ENCODE results near the gene SLC39A11.
"Not testable (repeated sequence)": the region's sequence is repeated elsewhere in the genome, so short reads cannot be mapped to it uniquely, and the experiment has no call there.

Gene SLC39A11

GRCh38 chr17:72782985-72783701 lies 309.3 kb downstream of the SLC39A11 start:
- DNase-seq (ENCODE audit: low spot score), result no peak

DNA sequence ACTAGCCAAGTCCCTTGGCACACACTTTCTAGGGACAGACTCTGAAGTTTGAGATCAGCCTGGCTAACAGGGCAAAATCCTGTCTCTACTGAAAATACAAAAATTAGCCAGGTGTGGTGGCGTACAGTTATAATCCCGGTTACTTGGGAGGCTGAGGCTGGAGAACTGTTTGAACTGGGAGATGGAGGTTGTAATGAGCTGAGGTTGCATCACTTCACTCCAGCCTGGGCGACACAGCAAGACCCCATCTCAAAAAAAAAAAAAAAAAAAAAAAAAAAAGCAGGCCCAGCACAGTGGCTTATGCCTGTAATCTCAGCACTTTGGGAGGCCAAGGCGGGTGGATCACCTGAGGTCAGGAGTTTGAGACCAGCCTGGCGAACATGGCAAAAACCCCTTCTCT lies 310.1 kb downstream of the SLC39A11 start:
- not testable (repeated sequence) for DNase-seq (ENCODE audit: low spot score)

DNA sequence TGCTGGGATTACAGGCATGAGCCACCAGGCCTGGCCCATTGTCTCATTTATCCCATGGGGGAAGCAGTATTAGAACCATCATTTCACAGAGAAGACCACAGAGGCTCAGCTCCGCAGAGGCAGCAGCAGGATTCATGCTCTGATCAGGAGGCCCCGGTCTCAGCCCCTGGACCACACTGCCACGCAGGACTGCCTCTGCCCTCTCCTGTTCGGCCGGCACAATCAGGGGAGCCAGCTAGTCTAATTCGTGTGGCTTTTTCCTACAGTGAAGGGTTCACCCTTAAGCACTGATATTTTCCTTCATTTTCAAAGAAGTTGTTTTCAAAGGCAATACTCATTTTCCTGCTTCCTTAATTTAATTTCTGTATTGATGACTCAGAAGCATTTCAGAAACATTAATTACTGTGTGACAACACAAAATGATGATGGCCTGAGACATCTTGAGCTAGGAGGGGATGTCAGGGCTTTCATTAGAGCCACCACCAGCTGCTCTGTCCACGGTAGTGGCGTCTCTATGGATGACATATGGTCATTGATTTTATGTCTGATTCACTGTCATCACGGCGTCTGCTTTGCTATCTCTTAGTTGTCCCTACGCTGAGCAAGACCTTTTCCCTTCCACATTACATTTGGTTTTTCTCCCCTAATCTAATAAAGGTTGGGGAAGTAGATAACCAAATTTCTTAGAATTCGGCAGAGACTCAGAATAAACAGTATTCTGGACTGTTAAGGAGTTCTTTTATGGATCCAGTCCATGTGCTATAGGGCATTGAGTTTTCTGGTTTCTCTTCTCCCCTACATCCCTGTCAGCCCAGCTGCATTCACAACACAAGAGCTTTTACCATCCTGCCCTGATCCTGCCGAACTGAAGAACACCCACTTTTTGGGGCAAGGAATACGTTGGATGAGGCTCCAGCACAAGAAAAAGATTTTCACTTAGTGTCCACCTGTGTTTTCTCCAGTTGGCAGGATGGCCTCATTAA lies 314.0 kb downstream of the SLC39A11 start:
- DNase-seq (ENCODE audit: low spot score), result no peak

DNA sequence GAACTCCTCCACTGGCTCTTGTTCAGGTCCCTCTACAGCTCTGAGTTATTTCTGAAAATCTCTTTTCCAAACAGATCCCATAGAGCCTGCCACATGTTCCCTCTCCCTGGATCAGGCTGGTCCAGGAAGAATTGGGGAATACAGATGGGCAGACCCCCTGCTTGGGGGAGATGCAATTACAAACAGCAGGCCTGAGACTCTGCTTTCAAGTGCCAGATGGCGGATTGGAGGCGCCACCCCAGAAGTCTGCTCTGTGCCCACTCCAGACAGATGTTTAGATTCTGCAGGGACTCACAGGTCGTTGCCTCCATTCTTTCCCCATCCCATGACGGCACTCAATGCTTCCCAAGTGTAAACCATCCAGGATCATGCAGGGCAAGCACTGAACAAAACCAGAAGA lies 316.6 kb downstream of the SLC39A11 start:
- no peak for DNase-seq (ENCODE audit: low spot score)

DNA sequence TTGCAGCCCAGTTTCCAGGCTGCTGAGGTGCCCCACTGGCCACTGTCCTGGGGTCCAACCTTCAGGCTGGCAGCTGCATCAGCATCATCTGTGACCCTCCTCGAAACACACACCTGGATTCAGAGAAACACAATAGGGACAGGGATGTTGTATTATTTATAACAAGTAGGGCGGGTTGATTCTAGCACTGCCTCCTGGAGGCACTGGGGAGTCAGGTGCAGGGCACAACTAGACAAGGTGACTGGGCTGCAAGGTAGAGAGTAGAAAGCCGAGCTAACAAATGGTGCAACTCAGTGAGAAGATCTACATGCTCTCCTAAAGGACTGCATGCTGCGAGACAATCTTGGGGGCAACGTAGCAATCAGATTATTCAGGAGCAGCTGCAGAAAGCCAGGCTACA lies 317.3 kb downstream of the SLC39A11 start:
- DNase-seq (ENCODE audit: low spot score), result no peak

DNA sequence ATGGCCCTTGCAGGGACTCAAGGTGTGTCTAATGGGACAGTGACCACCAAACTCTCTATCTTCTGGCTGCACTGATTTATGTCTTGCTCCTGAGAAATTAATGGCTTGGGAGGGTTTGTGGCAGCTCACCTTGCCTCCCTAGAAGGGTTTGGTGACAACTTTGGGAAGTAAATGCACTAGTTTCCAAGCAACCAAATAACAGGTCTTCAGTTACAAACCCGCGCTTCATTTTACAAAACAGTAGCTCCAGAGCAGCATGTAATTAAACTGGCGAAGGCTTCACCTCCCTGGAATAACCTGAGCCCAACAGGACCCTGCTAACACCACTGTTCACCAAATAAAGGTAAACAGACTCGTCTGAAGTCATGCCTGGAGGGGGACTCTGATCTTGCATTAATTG lies 318.3 kb downstream of the SLC39A11 start:
- DNase-seq (ENCODE audit: low spot score), result no peak

DNA sequence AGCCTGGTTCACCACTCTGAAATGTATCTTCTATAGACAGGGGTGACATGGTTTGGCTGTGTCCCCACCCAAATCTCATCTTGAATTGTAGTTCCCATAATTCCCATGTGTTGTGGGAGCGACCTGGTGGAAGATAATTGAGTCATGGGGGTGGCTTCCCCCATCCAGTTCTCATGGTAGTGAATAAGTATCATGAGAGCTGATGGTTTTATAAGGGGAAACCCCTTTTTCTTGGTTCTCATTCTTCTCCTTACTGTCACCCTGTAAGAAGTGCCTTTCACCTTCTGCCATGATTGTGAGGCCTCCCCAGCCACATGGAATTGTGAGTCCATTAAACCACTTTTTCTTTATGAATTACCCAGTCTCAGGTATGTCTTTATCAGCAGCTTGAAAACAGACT lies 319.3 kb downstream of the SLC39A11 start:
- DNase-seq (ENCODE audit: low spot score), result not testable (repeated sequence)

DNA sequence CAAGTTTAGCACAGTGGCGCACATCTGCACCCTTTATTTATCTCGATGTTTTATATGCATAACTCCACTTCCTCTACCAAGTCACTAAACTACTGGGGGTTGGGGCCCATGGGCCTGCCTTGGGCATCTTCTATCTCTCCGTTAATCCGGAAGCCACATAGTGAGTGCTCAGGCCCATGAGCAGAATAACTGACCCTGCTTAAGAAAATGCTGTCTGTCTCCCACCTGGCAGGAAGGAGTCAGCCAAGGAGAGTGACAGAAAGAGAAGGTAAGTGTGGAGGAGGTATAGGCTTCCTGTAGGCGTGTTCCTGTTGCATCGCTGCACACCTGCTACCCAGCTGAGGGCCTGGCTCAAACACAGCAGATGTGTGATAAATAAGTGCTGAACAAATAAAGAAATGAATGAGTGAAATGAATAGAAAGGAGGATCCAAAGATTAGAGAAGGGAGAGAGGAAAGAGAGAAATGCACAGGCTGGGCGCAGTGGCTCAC lies 320.1 kb downstream of the SLC39A11 start:
- DNase-seq (ENCODE audit: low spot score), result no peak

- DNase-seq (ENCODE audit: low spot score), result no peak
Observed at GRCh38 chr17:72771734-72772133, 320.8 kb downstream of the SLC39A11 start.

DNA sequence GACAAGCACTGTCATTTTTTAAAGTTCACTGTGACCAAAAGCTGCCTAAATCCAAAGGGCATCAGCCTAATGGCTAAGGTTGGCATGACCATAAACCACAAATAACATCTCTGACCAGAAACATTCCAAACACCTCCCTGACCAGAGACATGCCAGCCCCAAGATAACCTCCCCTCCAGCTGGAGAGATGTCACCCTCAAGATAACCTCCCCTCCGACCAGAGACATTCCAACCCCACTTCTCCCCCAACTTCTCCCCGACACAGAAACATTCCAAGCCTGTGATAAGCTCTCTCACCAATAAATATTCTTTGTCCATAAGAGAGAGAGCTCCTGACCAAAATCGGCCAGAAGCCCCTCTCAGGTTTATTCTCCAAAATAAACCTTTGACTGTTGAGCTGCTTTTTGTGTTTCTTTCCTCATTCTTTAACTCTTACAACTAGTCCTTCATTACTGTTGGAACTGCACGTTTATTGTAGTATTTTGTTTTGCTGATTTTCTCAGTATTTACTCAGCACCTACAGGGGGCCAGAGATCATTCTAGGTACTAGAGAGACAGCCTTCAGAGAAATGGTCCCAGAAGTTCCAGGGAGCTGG lies 325.6 kb downstream of the SLC39A11 start:
- DNase-seq (ENCODE audit: low spot score), result no peak

GRCh38 chr17:72765368-72766153 lies 326.9 kb downstream of the SLC39A11 start:
- DNase-seq (ENCODE audit: low spot score), result no peak

- no peak for DNase-seq (ENCODE audit: low spot score)
Observed at GRCh38 chr17:72764632-72765041, 327.9 kb downstream of the SLC39A11 start.

DNA sequence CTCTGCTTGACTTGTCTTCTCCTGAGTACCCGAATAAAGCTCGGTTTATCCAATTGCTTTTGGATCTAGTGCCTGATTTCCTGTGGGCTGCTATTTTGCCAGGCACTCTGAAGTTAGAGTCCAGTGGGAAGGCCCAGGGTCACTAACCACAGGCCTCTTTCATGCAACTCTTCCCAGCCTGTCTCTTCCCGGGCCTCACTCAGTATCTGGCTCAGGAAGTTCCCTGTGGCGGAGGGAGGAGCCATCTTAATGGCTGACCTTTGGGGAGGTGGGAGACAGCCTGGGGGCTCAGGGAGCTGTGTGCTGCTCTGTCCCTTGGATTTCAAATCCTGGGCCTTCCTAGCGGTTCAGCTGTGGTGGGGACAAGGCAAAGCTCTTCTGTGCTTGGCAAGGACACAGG lies 328.5 kb downstream of the SLC39A11 start:
- DNase-seq (ENCODE audit: low spot score), result no peak

- not testable (repeated sequence) for DNase-seq (ENCODE audit: low spot score)
Observed at GRCh38 chr17:72761893-72762575, 330.5 kb downstream of the SLC39A11 start.

- DNase-seq (ENCODE audit: low spot score), result no peak
Observed at GRCh38 chr17:72761431-72761830, 331.1 kb downstream of the SLC39A11 start.

DNA sequence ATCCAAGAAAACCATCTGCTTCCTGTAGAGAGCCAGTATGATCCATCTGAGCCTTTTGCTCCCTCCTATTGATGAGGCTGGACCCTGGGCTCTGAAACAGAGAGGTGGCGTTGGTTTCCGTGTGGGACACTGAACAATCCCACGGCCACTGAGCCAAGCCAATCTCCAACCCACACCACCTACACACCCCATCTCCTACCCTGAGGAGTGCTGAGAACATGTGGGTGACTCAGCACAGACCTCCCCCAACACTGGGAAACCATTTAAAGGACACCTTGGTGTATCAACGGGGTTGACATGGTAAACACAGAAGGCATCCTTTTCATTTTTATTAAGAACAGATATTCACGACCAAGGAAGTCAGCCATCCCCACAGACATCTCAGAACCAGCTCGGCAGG lies 332.1 kb downstream of the SLC39A11 start:
- DNase-seq (ENCODE audit: low spot score), result no peak

DNA sequence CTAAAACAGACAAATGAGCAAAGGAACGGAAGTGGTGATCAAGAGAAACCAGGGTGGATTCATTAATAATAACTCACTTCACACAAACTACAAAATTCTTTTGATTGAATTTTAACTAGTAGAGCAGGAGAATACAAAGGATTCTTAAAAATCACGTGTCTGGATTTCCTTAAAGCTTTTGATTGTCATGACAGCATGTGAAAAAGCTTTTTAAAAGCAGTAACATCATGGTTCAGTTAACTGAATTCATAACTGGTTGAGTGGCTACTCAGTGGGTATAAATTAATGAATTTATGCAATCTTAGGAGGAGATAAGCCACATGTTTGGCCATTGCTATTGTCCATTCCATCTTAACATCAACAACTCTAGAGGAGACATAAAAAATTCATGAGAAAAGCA lies 333.2 kb downstream of the SLC39A11 start:
- no peak for DNase-seq (ENCODE audit: low spot score)

- no peak for DNase-seq (ENCODE audit: low spot score)
Observed at GRCh38 chr17:72756256-72756655, 336.2 kb downstream of the SLC39A11 start.

DNA sequence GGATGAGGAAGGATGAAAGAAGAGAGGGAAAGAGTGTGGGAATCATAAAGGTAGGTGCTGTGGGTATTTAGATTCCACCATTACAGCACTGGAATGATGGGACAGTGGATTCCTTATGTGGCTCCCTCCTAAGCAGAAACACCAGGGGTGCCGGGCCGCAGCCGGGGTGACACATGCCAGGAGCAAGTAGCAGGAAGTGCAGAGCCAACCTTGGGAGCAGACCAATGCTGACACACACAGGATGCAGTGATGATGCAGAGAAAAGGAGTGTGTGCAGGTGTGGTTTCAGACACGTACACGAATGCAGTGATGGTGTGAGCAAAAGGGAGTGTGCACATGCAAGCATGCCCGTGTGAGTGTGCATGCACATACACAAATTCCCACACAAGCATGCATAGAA lies 338.0 kb downstream of the SLC39A11 start:
- no peak for DNase-seq (ENCODE audit: low spot score)

GRCh38 chr17:72751746-72752145 lies 340.7 kb downstream of the SLC39A11 start:
- no peak for DNase-seq (ENCODE audit: low spot score)

- DNase-seq (ENCODE audit: low spot score), result no peak
Observed at GRCh38 chr17:72749119-72749572, 343.3 kb downstream of the SLC39A11 start.
